Lung (tissue), 12 donors: Measurements from ENCODE around the gene BIRC6. TPM values are rescaled to one million over a fixed set of nuclear protein-coding genes. Genes with fewer than 3 reads are reported as not detected.

Source experiments
- ATAC-seq: fragments of 200-7000 bp; cut with Tn5 transposase; one replicate; pipeline ENCODE4 v1.9.1; 2020; ENCODE audit warnings: moderate number of reproducible peaks; ENCODE audit not compliant: insufficient read depth, low FRiP score
- DNase-seq, 3 donors: peaks; one replicate each; pipeline ENCODE4 v3.0.0-alpha.2; 2013 to 2017
- H3K27ac ChIP-seq, 2 donors: one replicate each; pipeline ENCODE4 v1.5.1; 2013; ENCODE audit warnings: mild to moderate bottlenecking in 2 of 2, moderate library complexity in 2 of 2, control low read depth in 1 of 2, inconsistent platforms in 1 of 2, low read depth in 1 of 2, low read length in 1 of 2
- H3K27me3 ChIP-seq, 3 donors: one replicate each; pipeline ENCODE4 v1.5.1; 2013; ENCODE audit warnings: low read length in 2 of 3; ENCODE audit not compliant: control insufficient read depth in 3 of 3, insufficient read depth in 3 of 3
- H3K36me3 ChIP-seq, 4 donors: one replicate each; pipeline ENCODE4 v1.5.1; 2013; ENCODE audit warnings: low read length in 4 of 4, mild to moderate bottlenecking in 1 of 4, moderate library complexity in 1 of 4; ENCODE audit not compliant: control insufficient read depth in 4 of 4, insufficient read depth in 4 of 4
- H3K4me1 ChIP-seq, 5 donors: one replicate each; pipeline ENCODE4 v1.5.1; 2013; ENCODE audit warnings: low read length in 5 of 5, mild to moderate bottlenecking in 2 of 5, moderate library complexity in 1 of 5; ENCODE audit not compliant: control insufficient read depth in 5 of 5, insufficient read depth in 5 of 5
- H3K4me3 ChIP-seq: one replicate; pipeline ENCODE4 v1.5.1; 2013; ENCODE audit warnings: mild to moderate bottlenecking, control low read depth, moderate library complexity
- H3K9ac ChIP-seq, 2 donors: one replicate each; pipeline ENCODE4 v1.5.1; 2013; ENCODE audit warnings: low read length in 2 of 2, control low read depth in 1 of 2; ENCODE audit not compliant: insufficient read depth in 1 of 2
- H3K9me3 ChIP-seq, 4 donors: one replicate each; pipeline ENCODE4 v1.5.1; 2013; ENCODE audit warnings: low read length in 3 of 4, mild to moderate bottlenecking in 1 of 4, moderate library complexity in 1 of 4; ENCODE audit not compliant: control insufficient read depth in 4 of 4, insufficient read depth in 3 of 4
- WGBS, 2 donors: extraction: QIAGEN DNeasy Blood & Tissue Kit; methylation state at CpG; one replicate each; pipeline ENCODE4 v1.1.7; 2013; 5-methylcytosine and 5-hydroxymethylcytosine counted together
- polyA plus RNA-seq, 2 donors: library from polyadenylated mRNA; stranded (reverse); fragments of 200-250 nt; gene quantifications; one replicate each; pipeline ENCODE4 v1.2.1, GENCODE V29; 2013
- total RNA-seq, 2 donors: library from RNA; depleted of rRNA in 1 of 2; stranded (reverse); fragments of >200 nt in 1 of 2; gene quantifications; one replicate each; pipeline ENCODE4 v1.2.1, GENCODE V29; 2014 to 2021
- TF ChIP-seq, protein P1 (sequence below): IDR thresholded peaks from 2 replicates; pipeline ENCODE4 v1.5.1; 2012; ENCODE audit warnings: mild to moderate bottlenecking; ENCODE audit errors: control extremely low read depth, extremely low read depth
- donor health status: control.
- donor health status: control.
- donor health status: Bipolar disorder and iron deficiency.
- donor health status: healthy.
- donor health status: DM: yes; HTN: yes; CAD: no.

BIRC6 gene
- total and polyA plus RNA-seq, 4 donors, result 12.2 to 229 (median 51.5) TPM

DNA sequence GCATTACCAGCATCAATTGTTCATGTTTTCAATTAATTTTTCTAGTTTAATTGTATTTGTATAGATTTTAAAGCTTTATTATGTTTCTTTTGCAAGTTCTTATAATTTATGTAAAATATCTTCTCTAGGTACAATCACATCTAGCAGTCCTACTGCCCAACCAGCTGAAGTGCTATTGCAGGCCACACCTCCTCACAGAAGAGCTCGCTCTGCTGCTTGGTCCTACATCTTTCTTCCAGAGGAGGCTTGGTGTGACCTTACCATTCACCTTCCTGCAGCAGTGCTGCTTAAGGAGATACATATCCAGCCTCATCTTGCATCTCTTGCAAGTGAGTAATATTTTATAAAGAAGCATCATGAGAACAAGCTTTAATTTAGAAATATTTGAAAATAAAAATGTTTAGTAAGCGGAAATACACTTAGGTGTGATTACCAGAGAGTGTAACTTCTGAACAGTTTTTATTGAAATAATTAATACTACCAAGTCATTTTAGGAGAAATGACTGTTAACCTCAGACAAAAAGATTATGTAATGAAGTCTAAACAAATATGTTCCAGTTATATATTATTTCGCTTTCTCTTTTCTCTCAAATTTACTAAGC is 148.2 kb downstream of the BIRC6 start:
- no peak overlapping the region for H3K27ac ChIP-seq
- no peak for ATAC-seq
- H3K9me3 ChIP-seq, result no peaks in the 10 kb centered on the region
- TF ChIP-seq, protein P1, sequence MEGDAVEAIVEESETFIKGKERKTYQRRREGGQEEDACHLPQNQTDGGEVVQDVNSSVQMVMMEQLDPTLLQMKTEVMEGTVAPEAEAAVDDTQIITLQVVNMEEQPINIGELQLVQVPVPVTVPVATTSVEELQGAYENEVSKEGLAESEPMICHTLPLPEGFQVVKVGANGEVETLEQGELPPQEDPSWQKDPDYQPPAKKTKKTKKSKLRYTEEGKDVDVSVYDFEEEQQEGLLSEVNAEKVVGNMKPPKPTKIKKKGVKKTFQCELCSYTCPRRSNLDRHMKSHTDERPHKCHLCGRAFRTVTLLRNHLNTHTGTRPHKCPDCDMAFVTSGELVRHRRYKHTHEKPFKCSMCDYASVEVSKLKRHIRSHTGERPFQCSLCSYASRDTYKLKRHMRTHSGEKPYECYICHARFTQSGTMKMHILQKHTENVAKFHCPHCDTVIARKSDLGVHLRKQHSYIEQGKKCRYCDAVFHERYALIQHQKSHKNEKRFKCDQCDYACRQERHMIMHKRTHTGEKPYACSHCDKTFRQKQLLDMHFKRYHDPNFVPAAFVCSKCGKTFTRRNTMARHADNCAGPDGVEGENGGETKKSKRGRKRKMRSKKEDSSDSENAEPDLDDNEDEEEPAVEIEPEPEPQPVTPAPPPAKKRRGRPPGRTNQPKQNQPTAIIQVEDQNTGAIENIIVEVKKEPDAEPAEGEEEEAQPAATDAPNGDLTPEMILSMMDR, result no peak
- WGBS, 2 donors, result 96 to 97% methylated on average over 3 of the region's 3 CpGs
- H3K27me3 ChIP-seq, result no peaks in the 10 kb centered on the region
- no peak overlapping the region for H3K4me3 ChIP-seq
- H3K36me3 ChIP-seq, result peaks cover 9 to 42% (median 20%) of the 10 kb centered on the region in 4 donors
- no peak for DNase-seq
- H3K4me1 ChIP-seq, result no peaks in the 10 kb centered on the region
- H3K9ac ChIP-seq, result no peak overlapping the region

DNA sequence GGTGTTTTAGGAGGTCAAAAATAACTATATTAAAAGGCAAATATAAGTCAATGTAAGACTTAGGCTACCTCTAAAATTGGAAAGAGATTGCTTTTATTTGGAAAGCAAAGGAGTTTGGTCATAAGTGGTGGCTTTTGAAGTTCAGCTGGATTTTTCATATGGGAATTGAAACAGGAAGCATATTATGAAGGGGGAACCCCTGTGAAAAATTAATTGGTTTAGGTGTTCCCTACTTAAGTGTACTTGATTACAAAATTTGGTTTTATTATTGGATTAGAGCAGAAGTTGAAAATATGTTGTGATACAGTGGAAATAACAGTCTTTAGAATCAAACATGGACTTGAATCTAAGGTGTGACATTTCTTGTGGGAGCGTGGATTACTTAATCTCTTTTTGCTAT is 149.6 kb downstream of the BIRC6 start:
- H3K9ac ChIP-seq, result no peak overlapping the region
- WGBS, 2 donors, result 96 to 99% methylated on average over 1 of the region's 1 CpG
- H3K4me3 ChIP-seq, result no peak overlapping the region
- ATAC-seq, result no peak
- H3K4me1 ChIP-seq, result no peaks in the 10 kb centered on the region
- H3K27me3 ChIP-seq, result no peaks in the 10 kb centered on the region
- TF ChIP-seq, protein P1, result no peak
- H3K9me3 ChIP-seq, result no peaks in the 10 kb centered on the region
- peaks cover 9 to 47% (median 18%) of the 10 kb centered on the region in 4 donors for H3K36me3 ChIP-seq
- H3K27ac ChIP-seq, result no peak overlapping the region
- no peak for DNase-seq

DNA sequence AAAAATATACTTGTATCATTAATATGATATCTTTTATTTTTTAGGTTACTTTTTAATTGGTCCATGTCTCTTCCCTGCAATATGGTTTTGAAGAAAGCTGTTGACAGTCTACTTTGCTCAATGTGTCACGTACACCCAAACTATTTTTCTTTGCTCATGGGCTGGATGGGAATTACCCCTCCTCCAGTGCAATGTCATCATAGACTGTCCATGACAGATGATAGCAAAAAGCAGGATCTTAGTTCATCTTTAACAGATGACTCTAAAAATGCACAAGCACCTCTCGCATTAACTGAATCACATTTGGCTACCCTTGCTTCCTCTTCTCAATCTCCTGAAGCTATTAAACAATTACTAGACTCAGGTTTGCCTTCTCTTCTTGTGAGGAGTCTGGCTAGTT is 158.1 kb downstream of the BIRC6 start:
- Histone ChIP-seq H3K27ac (no peak overlapping the region), H3K4me3 (no peak overlapping the region), H3K4me1 (no peaks in the 10 kb centered on the region), H3K36me3 (peaks cover 26 to 43% (median 29%) of the 10 kb centered on the region in 4 donors), H3K9ac (no peak overlapping the region), H3K9me3 (no peaks in the 10 kb centered on the region), H3K27me3 (no peaks in the 10 kb centered on the region)
- WGBS, 2 donors, result 93 to 98% methylated on average over 2 of the region's 2 CpGs
- no peak for ATAC-seq
- TF ChIP-seq, protein P1, result no peak
- no peak for DNase-seq

DNA sequence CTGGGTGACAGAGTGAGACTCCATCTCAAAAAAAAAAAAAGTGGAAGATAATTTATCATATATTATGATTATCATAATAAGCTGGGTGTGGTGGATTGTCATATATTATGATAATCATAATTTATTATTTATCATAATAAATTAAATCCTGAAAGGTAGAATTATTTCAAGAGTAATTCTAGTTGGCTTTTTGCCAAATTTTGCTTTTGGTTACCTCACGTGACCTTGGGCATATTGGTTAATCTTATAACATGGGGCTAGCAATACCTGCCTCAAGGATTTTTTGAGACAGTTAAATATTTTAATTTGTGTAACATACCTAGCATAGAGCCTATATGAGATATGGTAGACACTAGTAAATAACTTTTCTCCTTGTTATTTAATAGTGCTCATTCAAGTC is 159.7 kb downstream of the BIRC6 start:
- Histone ChIP-seq H3K27me3 (no peaks in the 10 kb centered on the region), H3K4me3 (no peak overlapping the region), H3K9me3 (no peaks in the 10 kb centered on the region), H3K27ac (no peak overlapping the region), H3K9ac (no peak overlapping the region), H3K4me1 (no peaks in the 10 kb centered on the region), H3K36me3 (peaks cover 28 to 42% (median 34%) of the 10 kb centered on the region in 4 donors)
- ATAC-seq (no peak), DNase-seq (no peak)
- TF ChIP-seq, protein P1, result no peak
- 54 to 81% methylated on average over 1 of the region's 1 CpG for WGBS, 2 donors
